ENCODE results near the gene DNASE1L3. TPM values are rescaled to one million over a fixed set of nuclear protein-coding genes. Genes with fewer than 3 reads are reported as not detected.

The DNASE1L3 gene
- polyA plus RNA-seq, 3 donors = 0.19 TPM; not detected in 2

DNA sequence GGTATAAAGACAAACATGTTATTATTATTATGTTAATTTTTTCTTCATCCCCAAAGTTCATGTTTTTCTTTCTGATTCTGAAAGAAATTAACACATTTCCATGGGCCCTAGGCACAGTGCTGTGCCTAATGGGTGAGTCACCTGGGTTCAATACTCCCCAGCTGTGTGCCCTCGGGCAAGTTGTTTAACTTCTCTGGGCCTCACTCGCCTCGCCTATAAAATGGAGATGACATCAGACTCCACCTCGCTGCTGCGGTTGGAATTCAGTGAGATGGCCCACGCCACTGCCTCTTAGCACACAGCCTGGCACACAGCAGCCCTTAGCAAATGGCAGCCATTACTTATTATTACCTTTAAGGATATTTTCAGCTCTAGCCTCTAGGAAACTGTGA lies 22.6 kb downstream of the DNASE1L3 start:
- no peaks in the 10 kb centered on the region for H3K27me3 ChIP-seq (ENCODE audit: control insufficient read depth in 2 of 2, insufficient read depth in 2 of 2, low read length in 2 of 2)
- H3K4me2 ChIP-seq (replicated peaks; ENCODE audit: extremely low read depth, low read length, poor library complexity, severe bottlenecking) = no peak overlapping the region
- peaks cover 6% of the 10 kb centered on the region for H3K4me1 Mint-ChIP-seq
- no peaks in the 10 kb centered on the region for H3K79me2 ChIP-seq (ENCODE audit: insufficient read depth, low read length)
- H3K9ac ChIP-seq (ENCODE audit: insufficient read depth, low read length, poor library complexity, severe bottlenecking) = no peak overlapping the region
- no peaks in the 10 kb centered on the region for H4K20me1 ChIP-seq (ENCODE audit: insufficient read depth, low read length)
- no peak overlapping the region for H3K27ac Mint-ChIP-seq
- no peak overlapping the region for H3K4me3 Mint-ChIP-seq
- no peaks in the 10 kb centered on the region for H3K36me3 Mint-ChIP-seq
- H3K27ac ChIP-seq (ENCODE audit: low read depth in 1 of 2, low read length in 2 of 2) = no peak overlapping the region
- H3K9me3 Mint-ChIP-seq = peaks cover 0 to 4% (median 3%) of the 10 kb centered on the region in 7 donors
- no peaks in the 10 kb centered on the region for H3K36me3 ChIP-seq (replicated peaks in 1 of 2; ENCODE audit: control insufficient read depth in 1 of 2, insufficient read depth in 2 of 2, low read length in 2 of 2)
- no peak overlapping the region for H3K4me3 ChIP-seq (replicated peaks in 1 of 3; ENCODE audit: low read depth in 2 of 3, low read length in 3 of 3)
- peaks cover 0 to 5% (median 0%) of the 10 kb centered on the region in 3 donors for H3K27me3 Mint-ChIP-seq (ENCODE audit: low read depth in 3 of 3)
- no peaks in the 10 kb centered on the region for H3K9me3 ChIP-seq (replicated peaks in 1 of 2; ENCODE audit: control insufficient read depth in 1 of 2, insufficient read depth in 1 of 2, low read length in 2 of 2)
- peaks cover 0 to 6% of the 10 kb centered on the region in 2 donors for H3K4me1 ChIP-seq (ENCODE audit: control insufficient read depth in 1 of 2, insufficient read depth in 2 of 2, low read length in 2 of 2)
- DNase-seq = no peak
- intact Hi-C loops (cut with micrococcal nuclease) = loop anchor here in 1 of 2 donors (5.0 to 10.0 kb wide), 2 partner anchors 224 to 347 kb away; partner anchors contain the start of gene ACOX2
- no peak overlapping the region for H2AFZ ChIP-seq (ENCODE audit: insufficient read depth, low read depth, low read length, poor library complexity, severe bottlenecking)
- TF ChIP-seq CTCF (IDR thresholded peaks at IDR 0.05) = no peak
- WGBS (ENCODE audit: insufficient coverage) = 88% methylated on average over 6 of the region's 6 CpGs

DNA sequence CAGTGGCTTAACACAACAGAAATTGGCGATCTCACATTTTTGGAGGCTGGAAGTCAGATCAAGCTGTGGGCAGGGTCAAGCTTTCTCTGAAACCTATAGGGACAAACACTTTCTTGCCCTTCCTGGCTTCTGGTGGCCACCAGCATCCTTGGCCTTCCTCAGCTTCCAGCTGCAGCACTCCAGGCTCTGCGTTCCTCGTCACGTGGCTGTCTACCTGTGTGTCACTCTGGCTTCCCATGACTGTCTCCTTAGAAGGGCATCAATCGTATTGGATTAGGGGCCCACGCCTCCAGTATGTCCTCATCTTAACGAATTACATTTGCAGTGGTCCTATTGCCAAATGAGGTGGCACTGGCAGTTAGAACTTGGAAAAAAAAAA lies 25.8 kb downstream of the DNASE1L3 start:
- Mint-ChIP-seq H3K36me3 (no peaks in the 10 kb centered on the region), H3K4me1 (peaks cover 17% of the 10 kb centered on the region), H3K27me3 (ENCODE audit: low read depth in 3 of 3) (peaks cover 0 to 5% (median 0%) of the 10 kb centered on the region in 3 donors), H3K9me3 (peaks cover 0 to 6% (median 3%) of the 10 kb centered on the region in 7 donors), H3K4me3 (no peak overlapping the region), H3K27ac (no peak overlapping the region)
- H3K9me3 ChIP-seq (replicated peaks in 1 of 2; ENCODE audit: control insufficient read depth in 1 of 2, insufficient read depth in 1 of 2, low read length in 2 of 2) = no peaks in the 10 kb centered on the region
- no peaks in the 10 kb centered on the region for H4K20me1 ChIP-seq (ENCODE audit: insufficient read depth, low read length)
- peaks cover 10 to 21% of the 10 kb centered on the region in 2 donors for H3K4me1 ChIP-seq (ENCODE audit: control insufficient read depth in 1 of 2, insufficient read depth in 2 of 2, low read length in 2 of 2)
- 97% methylated on average over 7 of the region's 7 CpGs for WGBS (ENCODE audit: insufficient coverage)
- DNase-seq = no peak
- intact Hi-C loops (cut with micrococcal nuclease) = loop anchor here in 1 of 2 donors (5.0 to 10.0 kb wide), 2 partner anchors 227 to 350 kb away; partner anchors contain the start of gene ACOX2
- no peaks in the 10 kb centered on the region for H3K27me3 ChIP-seq (ENCODE audit: control insufficient read depth in 2 of 2, insufficient read depth in 2 of 2, low read length in 2 of 2)
- no peak overlapping the region for H3K27ac ChIP-seq (ENCODE audit: low read depth in 1 of 2, low read length in 2 of 2)
- H3K4me3 ChIP-seq (replicated peaks in 1 of 3; ENCODE audit: low read depth in 2 of 3, low read length in 3 of 3) = no peak overlapping the region
- H2AFZ ChIP-seq (ENCODE audit: insufficient read depth, low read depth, low read length, poor library complexity, severe bottlenecking) = no peak overlapping the region
- no peak for TF ChIP-seq CTCF (IDR thresholded peaks at IDR 0.05)
- H3K4me2 ChIP-seq (replicated peaks; ENCODE audit: extremely low read depth, low read length, poor library complexity, severe bottlenecking) = no peak overlapping the region
- H3K79me2 ChIP-seq (ENCODE audit: insufficient read depth, low read length) = no peaks in the 10 kb centered on the region
- H3K36me3 ChIP-seq (replicated peaks in 1 of 2; ENCODE audit: control insufficient read depth in 1 of 2, insufficient read depth in 2 of 2, low read length in 2 of 2) = no peaks in the 10 kb centered on the region
- H3K9ac ChIP-seq (ENCODE audit: insufficient read depth, low read length, poor library complexity, severe bottlenecking) = no peak overlapping the region

Data from CD14-positive monocyte (primary cell).